GM23338 (cell line): ENCODE data around the gene LNP1. TPM values are rescaled to one million over a fixed set of nuclear protein-coding genes. Genes with fewer than 3 reads are reported as not detected.

ENCODE experiments used
- ATAC-seq: fragments of 200-7000 bp; cut with Tn5 transposase; 3 replicates; pipeline ENCODE4 v1.9.1; 2020
- DNase-seq: peaks from one replicate; pipeline ENCODE4 v3.0.0-alpha.2; 2015; ENCODE audit warnings: low spot score
- H2AFZ ChIP-seq: fragments of 200-600 bp; sonication (generic); 2 replicates; pipeline ENCODE4 v1.8.0; 2016; ENCODE audit warnings: antibody characterized with exemption, mild to moderate bottlenecking, moderate library complexity
- H3F3A ChIP-seq: fragments of 200-600 bp; sonication (generic); replicated peaks from 2 replicates; pipeline ENCODE4 v1.8.0; 2017; ENCODE audit warnings: antibody characterized with exemption, mixed run types, low read depth
- H3K27ac ChIP-seq: fragments of 200-600 bp; sonication (generic); 2 replicates; pipeline ENCODE4 v1.6.1; 2016; ENCODE audit warnings: low read depth
- H3K27me3 ChIP-seq: fragments of 200-600 bp; sonication (generic); 2 replicates; pipeline ENCODE4 v1.8.0; 2016; ENCODE audit warnings: mild to moderate bottlenecking, mixed run types, moderate library complexity; ENCODE audit not compliant: insufficient read depth
- H3K36me3 ChIP-seq: fragments of 200-600 bp; sonication (generic); 2 replicates; pipeline ENCODE4 v1.8.0; 2016; ENCODE audit warnings: mild to moderate bottlenecking; ENCODE audit not compliant: insufficient read depth
- H3K4me1 ChIP-seq: fragments of 200-600 bp; sonication (generic); 2 replicates; pipeline ENCODE4 v1.8.0; 2016; ENCODE audit warnings: mild to moderate bottlenecking, moderate library complexity; ENCODE audit not compliant: insufficient read depth
- H3K4me2 ChIP-seq: fragments of 200-600 bp; sonication (generic); 2 replicates; pipeline ENCODE4 v1.7.1; 2017; ENCODE audit warnings: mixed run types
- H3K4me3 ChIP-seq: fragments of 200-600 bp; sonication (generic); 2 replicates; pipeline ENCODE4 v1.6.1; 2016; ENCODE audit warnings: mixed run types
- H3K79me2 ChIP-seq: fragments of 200-600 bp; sonication (generic); replicated peaks from 2 replicates; pipeline ENCODE4 v1.8.0; 2017; ENCODE audit warnings: mild to moderate bottlenecking; ENCODE audit not compliant: insufficient read depth
- H3K9me2 ChIP-seq: fragments of 200-600 bp; sonication (generic); 2 replicates; pipeline ENCODE4 v1.8.0; 2017; ENCODE audit not compliant: insufficient read depth
- H4K20me1 ChIP-seq: fragments of 200-600 bp; sonication (generic); replicated peaks from 2 replicates; pipeline ENCODE4 v1.8.0; 2017; ENCODE audit warnings: mild to moderate bottlenecking; ENCODE audit not compliant: insufficient read depth
- H3K27ac Mint-ChIP-seq: 2 replicates; pipeline ENCODE4 v1.8.0; 2020; ENCODE audit warnings: inconsistent platforms, mild to moderate bottlenecking, moderate library complexity, mixed read lengths
- H3K27me3 Mint-ChIP-seq: 3 replicates; pipeline ENCODE4 v1.8.0; 2022; ENCODE audit warnings: low read depth, mild to moderate bottlenecking, moderate library complexity, mixed read lengths, inconsistent platforms; ENCODE audit not compliant: insufficient read depth, poor library complexity
- H3K36me3 Mint-ChIP-seq: 3 replicates; pipeline ENCODE4 v1.8.0; 2021; ENCODE audit warnings: low read depth, mild to moderate bottlenecking, inconsistent platforms, moderate library complexity, mixed read lengths
- H3K4me1 Mint-ChIP-seq: 3 replicates; pipeline ENCODE4 v1.8.0; 2020; ENCODE audit warnings: mild to moderate bottlenecking, inconsistent platforms, mixed read lengths
- H3K4me3 Mint-ChIP-seq: 3 replicates; pipeline ENCODE4 v1.8.0; 2021; ENCODE audit warnings: moderate library complexity, mild to moderate bottlenecking, inconsistent platforms, mixed read lengths
- H3K9me3 Mint-ChIP-seq: 3 replicates; pipeline ENCODE4 v1.8.0; 2020; ENCODE audit warnings: moderate library complexity, mild to moderate bottlenecking, inconsistent platforms, mixed read lengths
- CREB1 ChIP-seq: fragments of 250-450 bp; sonication (Bioruptor Pico); IDR thresholded peaks from 2 replicates; pipeline ENCODE4 v1.5.0; 2020; ENCODE audit warnings: low read depth, mild to moderate bottlenecking, moderate library complexity
- CTCF ChIP-seq, 2 experiments: fragments of 200-600 bp in 1 of 2; sonication (generic) in 1 of 2; conservative IDR thresholded peaks; 2 replicates each; pipeline versions ENCODE4 v1.5.1 to v1.6.1; 2016 to 2017; ENCODE audit warnings: antibody characterized with exemption in 2 of 2, low read depth in 2 of 2, mild to moderate bottlenecking in 2 of 2, moderate library complexity in 1 of 2
- ETS1 ChIP-seq: IDR thresholded peaks from 2 replicates; pipeline ENCODE4 v1.6.1; 2016; ENCODE audit warnings: antibody characterized with exemption
- EZH2 ChIP-seq: fragments of 200-600 bp; sonication (generic); IDR thresholded peaks from one replicate; pipeline ENCODE4 v1.8.0; 2017; ENCODE audit warnings: antibody characterized with exemption, mild to moderate bottlenecking, low read depth; ENCODE audit not compliant: unreplicated experiment
- EZH2phosphoT487 ChIP-seq: fragments of 200-600 bp; sonication (generic); IDR thresholded peaks from one replicate; pipeline ENCODE4 v1.8.1; 2018; ENCODE audit warnings: antibody characterized with exemption; ENCODE audit not compliant: unreplicated experiment
- JUNB ChIP-seq: IDR thresholded peaks from one replicate; pipeline ENCODE4 v1.6.1; 2016; ENCODE audit warnings: antibody characterized with exemption; ENCODE audit not compliant: unreplicated experiment
- NANOG ChIP-seq: IDR thresholded peaks from 2 replicates; pipeline ENCODE4 v1.6.1; 2016; ENCODE audit warnings: antibody characterized with exemption, borderline replicate concordance
- POLR2AphosphoS5 ChIP-seq: IDR thresholded peaks from 2 replicates; pipeline ENCODE4 v1.6.1; 2016; ENCODE audit warnings: antibody characterized with exemption, low read depth
- REST ChIP-seq: IDR thresholded peaks from one replicate; pipeline ENCODE4 v1.6.1; 2018; ENCODE audit warnings: antibody characterized with exemption; ENCODE audit not compliant: unreplicated experiment
- STAT1 ChIP-seq: IDR thresholded peaks from one replicate; pipeline ENCODE4 v1.6.1; 2016; ENCODE audit warnings: antibody characterized with exemption; ENCODE audit not compliant: unreplicated experiment
- ZNF114 ChIP-seq: fragments of 250-450 bp; sonication (Bioruptor Pico); IDR thresholded peaks from 2 replicates; pipeline ENCODE4 v1.5.0; 2020; ENCODE audit warnings: mild to moderate bottlenecking, moderate library complexity
- ZNF331 ChIP-seq: fragments of 250-450 bp; sonication (Bioruptor Pico); IDR thresholded peaks from 2 replicates; pipeline ENCODE4 v1.5.0; 2020; ENCODE audit warnings: low read depth, mild to moderate bottlenecking, moderate library complexity
- ZNF462 ChIP-seq: fragments of 250-450 bp; sonication (Bioruptor Pico); IDR thresholded peaks from 2 replicates; pipeline ENCODE4 v1.5.0; 2020; ENCODE audit warnings: mild to moderate bottlenecking, moderate library complexity
- polyA plus RNA-seq: library from polyadenylated mRNA; unstranded; fragments of >200 nt; fragmentation: Nextera tagmentation; extraction: Ambion mirVana; gene quantifications from 2 replicates; pipeline ENCODE4 v1.2.1, GENCODE V29; 2016
- total RNA-seq: library from RNA; depleted of rRNA; stranded (reverse); fragments of >200 nt; shearing (Covaris generic); gene quantifications from 2 replicates; pipeline ENCODE4 v1.2.3, GENCODE V29; 2014

LNP1 gene
- total and polyA plus RNA-seq, 2 experiments from 2014 or later: 4.7 to 6.7 TPM

GRCh38 chr3:100402891-100403290, 1.6 kb downstream of the LNP1 start:
- Histone ChIP-seq H3K27me3 (no peaks in the 10 kb centered on the region), H3K9me2 (no peaks in the 10 kb centered on the region), H3K4me1 (peaks cover 16% of the 10 kb centered on the region; the same call in 1 of the 2 replicates), H3K36me3 (no peaks in the 10 kb centered on the region), H3K4me2 (peak overlapping the region; percentile 89), H2AFZ (no peak overlapping the region), H3K4me3 (peak overlapping the region; percentile 65), H3K79me2 (peaks cover 87% of the 10 kb centered on the region), H4K20me1 (peaks cover 11% of the 10 kb centered on the region), H3F3A (no peaks in the 10 kb centered on the region), H3K27ac (no peak overlapping the region; the same call in 1 of the 2 replicates)
- H3K4me3 Mint-ChIP-seq: peak overlapping the region; percentile 91
- peak overlapping the region; percentile 90 for H3K27ac Mint-ChIP-seq
- no peak for DNase-seq
- peaks cover 25% of the 10 kb centered on the region for H3K36me3 Mint-ChIP-seq
- peaks cover 5% of the 10 kb centered on the region for H3K27me3 Mint-ChIP-seq
- peaks cover 26% of the 10 kb centered on the region for H3K4me1 Mint-ChIP-seq
- no peak for ATAC-seq
- TF ChIP-seq EZH2phosphoT487 (no peak), ETS1 (no peak), CREB1 (CRISPR knock-in tag) (no peak), ZNF114 (CRISPR knock-in tag) (no peak), REST (no peak), JUNB (no peak), POLR2AphosphoS5 (no peak), CTCF (conservative IDR thresholded peaks at IDR 0.05; ENCODE audit: low read depth in 2 of 2) (no peak), NANOG (no peak), EZH2 (no peak), ZNF462 (CRISPR knock-in tag) (no peak), ZNF331 (CRISPR knock-in tag) (no peak), STAT1 (no peak)
- H3K9me3 Mint-ChIP-seq: no peaks in the 10 kb centered on the region
